Activated CD4-positive, CD25-positive, alpha-beta regulatory T cell (primary cell): ENCODE data around the gene SYNGR2.

Experiments used
- DNase-seq, 4 experiments: peaks; one replicate each; lab custom pipeline; 2025; lab: John Stamatoyannopoulos, UW

Gene SYNGR2

GRCh38 chr17:78168242-78168902 is at the start of gene SYNGR2:
TSS of gene SYNGR2 (plus strand) at chr17:78168581. CDS start at chr17:78168617, 36 bp downstream.
- DNase-seq: peak; percentile 68 to 86 (median 83)

GRCh38 chr17:78118801-78119241 is 49.6 kb upstream of the SYNGR2 start:
- DNase-seq: no peak

GRCh38 chr17:78120537-78120936 is 47.8 kb upstream of the SYNGR2 start:
- DNase-seq: no peak

- DNase-seq: peak in 2 of 4 experiments; percentile 40 to 44
Observed at GRCh38 chr17:78120971-78121800, 47.2 kb upstream of the SYNGR2 start.

- no peak for DNase-seq
Observed at GRCh38 chr17:78121801-78122215, 46.6 kb upstream of the SYNGR2 start.

- DNase-seq: no peak
Observed at GRCh38 chr17:78122216-78122930, 46.0 kb upstream of the SYNGR2 start.

- no peak for DNase-seq
Observed at GRCh38 chr17:78122931-78123249, 45.5 kb upstream of the SYNGR2 start.

GRCh38 chr17:78123258-78123929 is 45.0 kb upstream of the SYNGR2 start:
- DNase-seq: no peak

- no peak for DNase-seq
Observed at GRCh38 chr17:78124081-78124835, 44.1 kb upstream of the SYNGR2 start.

- no peak for DNase-seq
Observed at GRCh38 chr17:78124836-78125137, 43.6 kb upstream of the SYNGR2 start.

GRCh38 chr17:78125138-78125913 is 43.1 kb upstream of the SYNGR2 start:
- no peak for DNase-seq

- DNase-seq: no peak
Observed at GRCh38 chr17:78125976-78126894, 42.1 kb upstream of the SYNGR2 start.

- DNase-seq: no peak
Observed at GRCh38 chr17:78126895-78127238, 41.5 kb upstream of the SYNGR2 start.

GRCh38 chr17:78127239-78127887 is 41.0 kb upstream of the SYNGR2 start:
- DNase-seq: peak in 2 of 4 experiments; percentile 58 to 70

- no peak for DNase-seq
Observed at GRCh38 chr17:78127888-78128550, 40.4 kb upstream of the SYNGR2 start.

- peak; percentile 36 to 72 (median 50) for DNase-seq
Observed at GRCh38 chr17:78128551-78129350, 39.6 kb upstream of the SYNGR2 start, which contains the start of gene TMC6. TSS of gene TMC6 (minus strand) at chr17:78128755. CDS start at chr17:78126832, 1,923 bp downstream.

GRCh38 chr17:78129351-78130089 is 38.9 kb upstream of the SYNGR2 start:
- peak in 1 of 4 experiments; percentile 31 for DNase-seq
